ENCODE data around the gene WLS.
A peak's percentile ranks its signal among the peaks of the same experiment; 100 is the strongest.

WLS gene

GRCh38 chr1:68132426-68133130 lies 99.7 kb downstream of the WLS start:
- no peak for DNase-seq (ENCODE audit: low spot score)

GRCh38 chr1:68131261-68131660 lies 101.1 kb downstream of the WLS start:
- no peak for DNase-seq (ENCODE audit: low spot score)

- DNase-seq (ENCODE audit: low spot score), result no peak
Observed at GRCh38 chr1:68129536-68130250, 102.6 kb downstream of the WLS start.

- no peak for DNase-seq (ENCODE audit: low spot score)
Observed at GRCh38 chr1:68128820-68129219, 103.5 kb downstream of the WLS start.

- DNase-seq (ENCODE audit: low spot score), result no peak
Observed at GRCh38 chr1:68128157-68128556, 104.2 kb downstream of the WLS start.

GRCh38 chr1:68121536-68121935 lies 110.8 kb downstream of the WLS start:
- no peak for DNase-seq (ENCODE audit: low spot score)

GRCh38 chr1:68120136-68120791 lies 112.1 kb downstream of the WLS start:
- DNase-seq (ENCODE audit: low spot score), result peak; percentile 83

- no peak for DNase-seq (ENCODE audit: low spot score)
Observed at GRCh38 chr1:68119445-68119844, 112.9 kb downstream of the WLS start.

GRCh38 chr1:68117416-68117815 lies 114.9 kb downstream of the WLS start:
- no peak for DNase-seq (ENCODE audit: low spot score)

- DNase-seq (ENCODE audit: low spot score), result peak; percentile 73
Observed at GRCh38 chr1:68116643-68117235, 115.6 kb downstream of the WLS start.

GRCh38 chr1:68115308-68115707 lies 117.0 kb downstream of the WLS start:
- DNase-seq (ENCODE audit: low spot score), result no peak

- no peak for DNase-seq (ENCODE audit: low spot score)
Observed at GRCh38 chr1:68113966-68114365, 118.4 kb downstream of the WLS start.

GRCh38 chr1:68112835-68113243 lies 119.5 kb downstream of the WLS start:
- peak; percentile 82 for DNase-seq (ENCODE audit: low spot score)

- DNase-seq (ENCODE audit: low spot score), result peak; percentile 88
Observed at GRCh38 chr1:68111519-68112436, 120.5 kb downstream of the WLS start.

GRCh38 chr1:68107771-68108170 lies 124.6 kb downstream of the WLS start:
- no peak for DNase-seq (ENCODE audit: low spot score)

- peak; percentile 54 for DNase-seq (ENCODE audit: low spot score)
Observed at GRCh38 chr1:68103884-68104554, 128.3 kb downstream of the WLS start.

- no peak for DNase-seq (ENCODE audit: low spot score)
Observed at GRCh38 chr1:68103011-68103545, 129.2 kb downstream of the WLS start.

- DNase-seq (ENCODE audit: low spot score), result no peak
Observed at GRCh38 chr1:68101829-68102228, 130.5 kb downstream of the WLS start.

- DNase-seq (ENCODE audit: low spot score), result no peak
Observed at GRCh38 chr1:68100571-68100970, 131.8 kb downstream of the WLS start.

GRCh38 chr1:68093737-68094136 lies 138.6 kb downstream of the WLS start:
- no peak for DNase-seq (ENCODE audit: low spot score)

GRCh38 chr1:68087184-68087583 lies 145.1 kb downstream of the WLS start:
- no peak for DNase-seq (ENCODE audit: low spot score)
